Ectodermal cell (in vitro differentiated cells): ENCODE data around the gene PRR27.

Experiments
- H3K27ac ChIP-seq: 2 replicates; pipeline ENCODE4 v1.7.0; 2013; ENCODE audit warnings: mild to moderate bottlenecking, low read depth, low read length; ENCODE audit not compliant: insufficient read depth, poor library complexity, severe bottlenecking
- H3K27me3 ChIP-seq: 2 replicates; pipeline ENCODE4 v1.7.0; 2013; ENCODE audit warnings: mild to moderate bottlenecking, low read length; ENCODE audit not compliant: insufficient read depth, control insufficient read depth, poor library complexity, severe bottlenecking
- H3K36me3 ChIP-seq: one replicate; pipeline ENCODE4 v1.7.0; 2013; ENCODE audit warnings: low read length; ENCODE audit not compliant: control insufficient read depth, insufficient read depth
- H3K4me1 ChIP-seq: one replicate; pipeline ENCODE4 v1.7.0; 2013; ENCODE audit warnings: low read length; ENCODE audit not compliant: control insufficient read depth, insufficient read depth
- H3K4me3 ChIP-seq: 2 replicates; pipeline ENCODE4 v1.7.0; 2013; ENCODE audit warnings: low read depth, low read length, control low read depth; ENCODE audit not compliant: insufficient read depth
- H3K9me3 ChIP-seq: 2 replicates; pipeline ENCODE4 v1.7.0; 2013; ENCODE audit warnings: mild to moderate bottlenecking, low read length, moderate library complexity; ENCODE audit not compliant: control insufficient read depth
- WGBS, 2 experiments: methylation state at CpG; one replicate each; pipeline ENCODE4 v1.1.7; 2013; ENCODE audit warnings: missing lambda C conversion rate in 2 of 2; 5-methylcytosine and 5-hydroxymethylcytosine counted together

PRR27 gene

GRCh38 chr4:70178075-70178660 is 24.1 kb downstream of the PRR27 start:
- Histone ChIP-seq H3K9me3 (no peaks in the 10 kb centered on the region), H3K27me3 (no peaks in the 10 kb centered on the region), H3K27ac (no peak overlapping the region), H3K4me1 (no peaks in the 10 kb centered on the region), H3K4me3 (no peak overlapping the region), H3K36me3 (no peaks in the 10 kb centered on the region)
- WGBS, 2 experiments = 57 to 66% methylated on average over 4 to 5 of the region's 5 CpGs

GRCh38 chr4:70179811-70180210 is 25.8 kb downstream of the PRR27 start:
- H3K4me3 ChIP-seq = no peak overlapping the region
- H3K36me3 ChIP-seq = no peaks in the 10 kb centered on the region
- no peaks in the 10 kb centered on the region for H3K4me1 ChIP-seq
- no peaks in the 10 kb centered on the region for H3K9me3 ChIP-seq
- no peak overlapping the region for H3K27ac ChIP-seq
- H3K27me3 ChIP-seq = no peaks in the 10 kb centered on the region
- 92 to 100% methylated on average over 1 of the region's 2 CpGs for WGBS, 2 experiments

- Histone ChIP-seq H3K36me3 (no peaks in the 10 kb centered on the region), H3K4me3 (no peak overlapping the region), H3K27ac (no peak overlapping the region), H3K4me1 (no peaks in the 10 kb centered on the region), H3K9me3 (no peaks in the 10 kb centered on the region), H3K27me3 (no peaks in the 10 kb centered on the region)
- WGBS, 2 experiments = 73% methylated on average over 1 of the region's 1 CpG; no CpG with 5 or more reads in 1 of the 2 experiments
These were observed 27.8 kb downstream of the PRR27 start for GRCh38 chr4:70181864-70182263.

GRCh38 chr4:70182517-70183167 is 28.6 kb downstream of the PRR27 start:
- H3K4me3 ChIP-seq = no peak overlapping the region
- WGBS, 2 experiments = 87 to 88% methylated on average over 2 of the region's 2 CpGs

GRCh38 chr4:70183168-70183939 is 29.3 kb downstream of the PRR27 start:
- H3K27ac ChIP-seq = no peak overlapping the region
- H3K4me1 ChIP-seq = no peaks in the 10 kb centered on the region
- H3K27me3 ChIP-seq = no peaks in the 10 kb centered on the region
- 49 to 51% methylated on average over 6 of the region's 6 CpGs for WGBS, 2 experiments
- no peaks in the 10 kb centered on the region for H3K9me3 ChIP-seq
- H3K36me3 ChIP-seq = no peaks in the 10 kb centered on the region
- no peak overlapping the region for H3K4me3 ChIP-seq

More at GRCh38 chr4:70182517-70183167, 28.6 kb downstream of the PRR27 start:
- H3K27ac ChIP-seq = no peak overlapping the region
- no peaks in the 10 kb centered on the region for H3K9me3 ChIP-seq
- H3K36me3 ChIP-seq = no peaks in the 10 kb centered on the region
- no peaks in the 10 kb centered on the region for H3K4me1 ChIP-seq
- no peaks in the 10 kb centered on the region for H3K27me3 ChIP-seq

- Histone ChIP-seq H3K4me1 (no peaks in the 10 kb centered on the region), H3K9me3 (no peaks in the 10 kb centered on the region), H3K36me3 (no peaks in the 10 kb centered on the region), H3K27ac (no peak overlapping the region), H3K4me3 (no peak overlapping the region), H3K27me3 (no peaks in the 10 kb centered on the region)
- 94% methylated on average over 1 of the region's 1 CpG; no CpG with 5 or more reads in 1 of the 2 experiments for WGBS, 2 experiments
These were observed 29.9 kb downstream of the PRR27 start for GRCh38 chr4:70183940-70184246.

GRCh38 chr4:70187216-70187615 is 33.2 kb downstream of the PRR27 start:
- no peaks in the 10 kb centered on the region for H3K9me3 ChIP-seq
- no peaks in the 10 kb centered on the region for H3K36me3 ChIP-seq
- H3K27me3 ChIP-seq = no peaks in the 10 kb centered on the region
- no peak overlapping the region for H3K27ac ChIP-seq
- WGBS, 2 experiments = 100% methylated on average over 1 of the region's 1 CpG; no CpG with 5 or more reads in 1 of the 2 experiments
- no peaks in the 10 kb centered on the region for H3K4me1 ChIP-seq
- H3K4me3 ChIP-seq = no peak overlapping the region

GRCh38 chr4:70190579-70190978 is 36.5 kb downstream of the PRR27 start:
- Histone ChIP-seq H3K27ac (no peak overlapping the region), H3K9me3 (no peaks in the 10 kb centered on the region), H3K4me1 (no peaks in the 10 kb centered on the region), H3K4me3 (no peak overlapping the region), H3K27me3 (no peaks in the 10 kb centered on the region), H3K36me3 (no peaks in the 10 kb centered on the region)
- 100% methylated on average over 1 of the region's 1 CpG; no CpG with 5 or more reads in 1 of the 2 experiments for WGBS, 2 experiments

- H3K36me3 ChIP-seq = no peaks in the 10 kb centered on the region
- WGBS, 2 experiments = 100% methylated on average over 1 of the region's 1 CpG
- H3K4me3 ChIP-seq = no peak overlapping the region
- H3K27ac ChIP-seq = no peak overlapping the region
- H3K4me1 ChIP-seq = no peaks in the 10 kb centered on the region
- H3K9me3 ChIP-seq = no peaks in the 10 kb centered on the region
- no peaks in the 10 kb centered on the region for H3K27me3 ChIP-seq
These were observed 37.6 kb downstream of the PRR27 start for GRCh38 chr4:70191647-70192046.

- H3K27ac ChIP-seq = no peak overlapping the region
- no peaks in the 10 kb centered on the region for H3K4me1 ChIP-seq
- no peaks in the 10 kb centered on the region for H3K9me3 ChIP-seq
- no peaks in the 10 kb centered on the region for H3K36me3 ChIP-seq
- WGBS, 2 experiments = 96 to 100% methylated on average over 1 to 2 of the region's 2 CpGs
- no peak overlapping the region for H3K4me3 ChIP-seq
- no peaks in the 10 kb centered on the region for H3K27me3 ChIP-seq
These were observed 38.9 kb downstream of the PRR27 start for GRCh38 chr4:70192895-70193294.
